Smooth muscle cell (in vitro differentiated cells): ENCODE measurements around the gene MYO3B. TPM values are rescaled to one million over a fixed set of nuclear protein-coding genes. Genes with fewer than 3 reads are reported as not detected.

Experiments
- DNase-seq: peaks from one replicate; lab custom pipeline; 2025; ENCODE audit not compliant: unreplicated experiment; lab: John Stamatoyannopoulos, UW
- H2AFZ ChIP-seq: fragments of 200-600 bp; sonication (generic); 2 replicates; pipeline ENCODE4 v1.6.0; 2016; ENCODE audit warnings: antibody characterized with exemption, low read depth, mild to moderate bottlenecking
- H3F3A ChIP-seq: fragments of 200-600 bp; sonication (generic); 2 replicates; pipeline ENCODE4 v1.6.0; 2017; ENCODE audit warnings: antibody characterized with exemption, low read depth
- H3K27ac ChIP-seq: fragments of 200-600 bp; sonication (generic); 2 replicates; pipeline ENCODE4 v1.5.1; 2016; ENCODE audit warnings: low read depth, mild to moderate bottlenecking
- H3K27me3 ChIP-seq: fragments of 200-600 bp; sonication (generic); 2 replicates; pipeline ENCODE4 v1.6.1; 2016; ENCODE audit warnings: low read depth, mild to moderate bottlenecking
- H3K36me3 ChIP-seq: fragments of 200-600 bp; sonication (generic); 2 replicates; pipeline ENCODE4 v1.5.1; 2016; ENCODE audit warnings: low read depth
- H3K4me1 ChIP-seq: fragments of 200-600 bp; sonication (generic); 2 replicates; pipeline ENCODE4 v1.5.1; 2016; ENCODE audit warnings: low read depth
- H3K4me2 ChIP-seq: fragments of 200-600 bp; sonication (generic); 2 replicates; pipeline ENCODE4 v1.6.0; 2016; ENCODE audit warnings: mild to moderate bottlenecking
- H3K4me3 ChIP-seq: fragments of 200-600 bp; sonication (generic); 2 replicates; pipeline ENCODE4 v1.5.1; 2016; ENCODE audit warnings: mild to moderate bottlenecking
- H3K79me2 ChIP-seq: fragments of 200-600 bp; sonication (generic); 2 replicates; pipeline ENCODE4 v1.6.0; 2016; ENCODE audit warnings: low read depth, mild to moderate bottlenecking
- H3K9ac ChIP-seq: fragments of 200-600 bp; sonication (generic); 2 replicates; pipeline ENCODE4 v1.6.0; 2016; ENCODE audit warnings: low read depth
- H3K9me3 ChIP-seq: fragments of 200-600 bp; sonication (generic); replicated peaks from 2 replicates; pipeline ENCODE4 v1.5.1; 2016; ENCODE audit warnings: low read depth
- H4K20me1 ChIP-seq: fragments of 200-600 bp; sonication (generic); 2 replicates; pipeline ENCODE4 v1.6.0; 2016; ENCODE audit warnings: low read depth
- WGBS: methylation state at CpG from one replicate; pipeline ENCODE4 v1.1.7; 2016; ENCODE audit warnings: low lambda C conversion rate; 5-methylcytosine and 5-hydroxymethylcytosine counted together
- polyA plus RNA-seq: library from polyadenylated mRNA; unstranded; fragments of >200 nt; fragmentation: Nextera tagmentation; extraction: Ambion mirVana; gene quantifications from 2 replicates; pipeline ENCODE4 v1.2.1, GENCODE V29; 2016
- total RNA-seq: library from RNA; depleted of rRNA; stranded (reverse); fragments of >200 nt; gene quantifications from 2 replicates; pipeline ENCODE4 v1.2.3, GENCODE V29; 2014
- TF ChIP-seq, protein P1 (sequence below): fragments of 200-600 bp; sonication (generic); IDR thresholded peaks from 2 replicates; pipeline ENCODE4 v1.5.1; 2017; ENCODE audit warnings: borderline replicate concordance, mild to moderate bottlenecking, antibody characterized with exemption; ENCODE audit not compliant: insufficient read depth, poor library complexity, severe bottlenecking

Gene MYO3B
- total and polyA plus RNA-seq, 2 experiments from 2014 or later: 0.47 to 3.1 TPM

GRCh38 chr2:170218456-170218855 lies 40.5 kb downstream of the MYO3B start:
- no peaks in the 10 kb centered on the region for H3K27me3 ChIP-seq
- WGBS: 98% methylated on average over 2 of the region's 2 CpGs
- H3K79me2 ChIP-seq: no peaks in the 10 kb centered on the region
- no peak overlapping the region for H3K9ac ChIP-seq
- H3F3A ChIP-seq: no peaks in the 10 kb centered on the region
- no peak overlapping the region for H3K4me3 ChIP-seq
- H3K36me3 ChIP-seq: no peaks in the 10 kb centered on the region
- H4K20me1 ChIP-seq: no peaks in the 10 kb centered on the region
- DNase-seq: no peak
- peaks cover 45% of the 10 kb centered on the region for H3K4me1 ChIP-seq
- TF ChIP-seq, protein P1, sequence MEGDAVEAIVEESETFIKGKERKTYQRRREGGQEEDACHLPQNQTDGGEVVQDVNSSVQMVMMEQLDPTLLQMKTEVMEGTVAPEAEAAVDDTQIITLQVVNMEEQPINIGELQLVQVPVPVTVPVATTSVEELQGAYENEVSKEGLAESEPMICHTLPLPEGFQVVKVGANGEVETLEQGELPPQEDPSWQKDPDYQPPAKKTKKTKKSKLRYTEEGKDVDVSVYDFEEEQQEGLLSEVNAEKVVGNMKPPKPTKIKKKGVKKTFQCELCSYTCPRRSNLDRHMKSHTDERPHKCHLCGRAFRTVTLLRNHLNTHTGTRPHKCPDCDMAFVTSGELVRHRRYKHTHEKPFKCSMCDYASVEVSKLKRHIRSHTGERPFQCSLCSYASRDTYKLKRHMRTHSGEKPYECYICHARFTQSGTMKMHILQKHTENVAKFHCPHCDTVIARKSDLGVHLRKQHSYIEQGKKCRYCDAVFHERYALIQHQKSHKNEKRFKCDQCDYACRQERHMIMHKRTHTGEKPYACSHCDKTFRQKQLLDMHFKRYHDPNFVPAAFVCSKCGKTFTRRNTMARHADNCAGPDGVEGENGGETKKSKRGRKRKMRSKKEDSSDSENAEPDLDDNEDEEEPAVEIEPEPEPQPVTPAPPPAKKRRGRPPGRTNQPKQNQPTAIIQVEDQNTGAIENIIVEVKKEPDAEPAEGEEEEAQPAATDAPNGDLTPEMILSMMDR: no peak
- no peak overlapping the region for H3K4me2 ChIP-seq
- no peak overlapping the region for H2AFZ ChIP-seq
- no peaks in the 10 kb centered on the region for H3K9me3 ChIP-seq
- H3K27ac ChIP-seq: no peak overlapping the region

- Histone ChIP-seq H3F3A (no peaks in the 10 kb centered on the region), H3K27me3 (no peaks in the 10 kb centered on the region), H3K79me2 (no peaks in the 10 kb centered on the region), H3K9ac (no peak overlapping the region), H3K9me3 (no peaks in the 10 kb centered on the region), H3K36me3 (no peaks in the 10 kb centered on the region), H2AFZ (no peak overlapping the region), H3K27ac (no peak overlapping the region), H3K4me3 (no peak overlapping the region), H3K4me2 (no peak overlapping the region), H4K20me1 (no peaks in the 10 kb centered on the region), H3K4me1 (peaks cover 45% of the 10 kb centered on the region)
- TF ChIP-seq, protein P1: no peak
- DNase-seq: no peak
- WGBS: 43% methylated on average over 1 of the region's 1 CpG
Measured at GRCh38 chr2:170218931-170219330, 41.0 kb downstream of the MYO3B start.

DNA sequence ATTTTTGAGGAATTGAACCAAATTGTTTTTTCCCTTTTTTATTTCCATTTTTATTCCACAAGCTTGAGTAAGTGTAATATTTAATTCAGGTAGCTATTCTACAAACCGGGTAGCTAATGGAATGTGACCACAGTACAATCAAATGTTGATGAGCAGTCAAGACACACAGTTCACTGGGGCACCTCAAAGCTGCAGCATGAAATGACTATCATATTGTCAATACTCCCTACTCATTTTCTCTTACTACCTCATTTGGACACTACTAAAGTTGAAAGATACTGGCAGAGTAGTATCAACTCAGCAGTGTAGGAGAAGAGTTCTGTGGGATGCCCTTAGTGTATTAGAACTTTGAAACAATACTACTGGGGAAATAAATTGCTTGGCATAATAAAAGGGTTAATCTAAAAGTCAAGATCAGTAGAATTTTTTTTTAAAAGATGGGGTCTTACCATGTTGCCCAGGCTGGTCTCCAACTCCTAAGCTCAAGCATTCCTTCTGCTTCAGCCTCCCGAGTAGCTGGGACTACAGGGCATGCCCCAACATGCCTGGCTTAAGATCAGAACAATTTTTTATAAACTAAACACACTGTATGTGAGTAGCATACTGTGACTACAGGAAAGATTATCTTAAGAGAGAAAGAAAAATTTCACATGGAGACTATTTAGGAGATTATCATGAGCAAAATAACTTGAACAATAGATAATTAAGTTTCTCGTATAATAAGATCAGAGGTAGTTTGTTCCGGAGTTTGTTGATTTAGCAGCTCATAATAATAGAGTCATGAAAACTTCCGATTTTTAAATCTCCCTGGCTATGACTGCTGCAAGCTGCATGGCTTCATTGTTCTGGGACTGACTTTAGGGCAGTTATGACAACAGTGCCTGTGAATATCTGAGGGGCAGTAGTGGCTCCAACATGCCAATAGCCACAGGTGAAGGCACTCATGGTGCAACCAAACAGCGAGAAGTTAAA lies 43.7 kb downstream of the MYO3B start:
- Histone ChIP-seq H3K9me3 (no peaks in the 10 kb centered on the region), H3K27me3 (no peaks in the 10 kb centered on the region), H3K4me2 (peak overlapping the region; percentile 64), H3K27ac (peak overlapping the region; percentile 84), H3K36me3 (no peaks in the 10 kb centered on the region), H3K4me3 (no peak overlapping the region), H3K9ac (peak overlapping the region; percentile 84), H3K79me2 (no peaks in the 10 kb centered on the region), H2AFZ (peak overlapping the region; percentile 88), H4K20me1 (no peaks in the 10 kb centered on the region), H3F3A (no peaks in the 10 kb centered on the region), H3K4me1 (peaks cover 35% of the 10 kb centered on the region)
- no peak for DNase-seq
- TF ChIP-seq, protein P1: no peak
- 54% methylated on average over 6 of the region's 6 CpGs for WGBS
